Neural progenitor cell (in vitro differentiated cells): ENCODE data around the gene GJB1. TPM values are rescaled to one million over a fixed set of nuclear protein-coding genes. Genes with fewer than 3 reads are reported as not detected.

Experiments used
- DNase-seq: peaks from one replicate; pipeline ENCODE4 v3.0.0-alpha.2; 2016; ENCODE audit warnings: low spot score
- H2AFZ ChIP-seq: fragments of 200-600 bp; sonication (generic); replicated peaks from 2 replicates; pipeline ENCODE4 v1.6.1; 2016; ENCODE audit warnings: antibody characterized with exemption
- H3F3A ChIP-seq: fragments of 200-600 bp; sonication (generic); 2 replicates; pipeline ENCODE4 v1.6.1; 2016; ENCODE audit warnings: antibody characterized with exemption, low read depth
- H3K27ac ChIP-seq: fragments of 200-600 bp; sonication (generic); 2 replicates; pipeline ENCODE4 v1.5.1; 2016; ENCODE audit warnings: mild to moderate bottlenecking
- H3K27me3 ChIP-seq: fragments of 200-600 bp; sonication (generic); 2 replicates; pipeline ENCODE4 v1.6.1; 2016; ENCODE audit warnings: mild to moderate bottlenecking, moderate library complexity
- H3K36me3 ChIP-seq: fragments of 200-600 bp; sonication (generic); 2 replicates; pipeline ENCODE4 v1.5.1; 2016
- H3K4me1 ChIP-seq: fragments of 200-600 bp; sonication (generic); 2 replicates; pipeline ENCODE4 v1.6.1; 2016; ENCODE audit warnings: mixed run types
- H3K4me2 ChIP-seq: fragments of 200-600 bp; sonication (generic); 2 replicates; pipeline ENCODE4 v1.6.1; 2016
- H3K4me3 ChIP-seq: fragments of 200-600 bp; sonication (generic); 2 replicates; pipeline ENCODE4 v1.5.1; 2016
- H3K79me2 ChIP-seq: fragments of 200-600 bp; sonication (generic); 2 replicates; pipeline ENCODE4 v1.6.1; 2016; ENCODE audit warnings: low read depth
- H3K9ac ChIP-seq: fragments of 200-600 bp; sonication (generic); 2 replicates; pipeline ENCODE4 v1.6.1; 2016
- H3K9me3 ChIP-seq: fragments of 200-600 bp; sonication (generic); 2 replicates; pipeline ENCODE4 v1.5.1; 2016; ENCODE audit warnings: low read depth
- H4K20me1 ChIP-seq: fragments of 200-600 bp; sonication (generic); 2 replicates; pipeline ENCODE4 v1.6.1; 2016; ENCODE audit warnings: low read depth
- H3K27ac Mint-ChIP-seq: 3 replicates; pipeline ENCODE4 v1.8.0; 2021; ENCODE audit warnings: mixed read lengths
- H3K27me3 Mint-ChIP-seq: 2 replicates; pipeline ENCODE4 v1.8.0; 2022; ENCODE audit warnings: low read depth, mild to moderate bottlenecking, inconsistent platforms, moderate library complexity, mixed read lengths; ENCODE audit not compliant: insufficient read depth
- H3K36me3 Mint-ChIP-seq: 3 replicates; pipeline ENCODE4 v1.8.0; 2021; ENCODE audit warnings: mixed read lengths
- H3K4me1 Mint-ChIP-seq: 3 replicates; pipeline ENCODE4 v1.8.0; 2021; ENCODE audit warnings: mixed read lengths
- H3K4me3 Mint-ChIP-seq: 3 replicates; pipeline ENCODE4 v1.8.0; 2021; ENCODE audit warnings: mild to moderate bottlenecking, moderate library complexity, mixed read lengths
- H3K9me3 Mint-ChIP-seq: 3 replicates; pipeline ENCODE4 v1.8.0; 2020; ENCODE audit warnings: mixed read lengths
- EZH2 ChIP-seq: fragments of 200-600 bp; sonication (generic); IDR thresholded peaks from 2 replicates; pipeline ENCODE4 v1.6.1; 2017; ENCODE audit warnings: antibody characterized with exemption, mild to moderate bottlenecking, moderate library complexity
- EZH2phosphoT487 ChIP-seq: fragments of 200-600 bp; sonication (generic); IDR thresholded peaks from 2 replicates; pipeline ENCODE4 v1.6.1; 2017; ENCODE audit warnings: antibody characterized with exemption
- total RNA-seq: library from RNA; depleted of rRNA; stranded (reverse); fragments of >200 nt; gene quantifications from 2 replicates; pipeline ENCODE4 v1.2.3, GENCODE V29; 2015; ENCODE audit warnings: low replicate concordance
- TF ChIP-seq, protein P1 (sequence below): fragments of 200-600 bp; sonication (generic); IDR thresholded peaks from 2 replicates; pipeline ENCODE4 v1.5.1; 2017; ENCODE audit warnings: antibody characterized with exemption, mild to moderate bottlenecking

The GJB1 gene
- total RNA-seq, 1 donor from 2014 or later: not detected

DNA sequence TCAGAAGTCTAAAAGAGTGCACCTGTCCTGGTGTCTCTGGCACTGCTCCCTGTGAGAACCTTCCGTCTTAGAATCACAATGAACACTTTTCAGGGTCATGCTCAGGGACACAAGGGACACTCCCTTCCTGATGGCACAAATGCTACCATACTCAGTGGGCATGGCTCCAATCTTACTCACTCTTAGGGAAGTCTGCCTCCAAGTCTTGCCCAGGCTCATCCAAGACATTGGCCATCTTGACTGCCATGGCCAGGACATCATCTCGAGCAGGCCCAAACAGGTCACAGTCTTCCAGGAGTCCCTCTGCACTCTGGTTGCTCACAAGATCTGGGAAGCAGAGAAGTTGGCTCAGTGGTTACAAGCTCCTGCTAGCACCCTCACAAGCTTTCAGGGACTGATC is 22.1 kb downstream of the GJB1 start:
- Histone ChIP-seq H3F3A (no peaks in the 10 kb centered on the region), H3K4me2 (no peak overlapping the region), H3K27ac (no peak overlapping the region), H2AFZ (no peak overlapping the region), H4K20me1 (no peaks in the 10 kb centered on the region), H3K27me3 (no peaks in the 10 kb centered on the region), H3K9me3 (no peaks in the 10 kb centered on the region), H3K4me1 (no peaks in the 10 kb centered on the region), H3K9ac (no peak overlapping the region), H3K79me2 (no peaks in the 10 kb centered on the region), H3K36me3 (no peaks in the 10 kb centered on the region), H3K4me3 (no peak overlapping the region)
- Mint-ChIP-seq H3K9me3 (peaks cover 13% of the 10 kb centered on the region), H3K4me1 (peaks cover 2% of the 10 kb centered on the region), H3K36me3 (peaks cover 41% of the 10 kb centered on the region), H3K4me3 (no peak overlapping the region), H3K27ac (no peak overlapping the region), H3K27me3 (peaks cover 4% of the 10 kb centered on the region)
- no peak for TF ChIP-seq EZH2
- TF ChIP-seq, protein P1, sequence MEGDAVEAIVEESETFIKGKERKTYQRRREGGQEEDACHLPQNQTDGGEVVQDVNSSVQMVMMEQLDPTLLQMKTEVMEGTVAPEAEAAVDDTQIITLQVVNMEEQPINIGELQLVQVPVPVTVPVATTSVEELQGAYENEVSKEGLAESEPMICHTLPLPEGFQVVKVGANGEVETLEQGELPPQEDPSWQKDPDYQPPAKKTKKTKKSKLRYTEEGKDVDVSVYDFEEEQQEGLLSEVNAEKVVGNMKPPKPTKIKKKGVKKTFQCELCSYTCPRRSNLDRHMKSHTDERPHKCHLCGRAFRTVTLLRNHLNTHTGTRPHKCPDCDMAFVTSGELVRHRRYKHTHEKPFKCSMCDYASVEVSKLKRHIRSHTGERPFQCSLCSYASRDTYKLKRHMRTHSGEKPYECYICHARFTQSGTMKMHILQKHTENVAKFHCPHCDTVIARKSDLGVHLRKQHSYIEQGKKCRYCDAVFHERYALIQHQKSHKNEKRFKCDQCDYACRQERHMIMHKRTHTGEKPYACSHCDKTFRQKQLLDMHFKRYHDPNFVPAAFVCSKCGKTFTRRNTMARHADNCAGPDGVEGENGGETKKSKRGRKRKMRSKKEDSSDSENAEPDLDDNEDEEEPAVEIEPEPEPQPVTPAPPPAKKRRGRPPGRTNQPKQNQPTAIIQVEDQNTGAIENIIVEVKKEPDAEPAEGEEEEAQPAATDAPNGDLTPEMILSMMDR: no peak
- no peak for TF ChIP-seq EZH2phosphoT487
- no peak for DNase-seq

DNA sequence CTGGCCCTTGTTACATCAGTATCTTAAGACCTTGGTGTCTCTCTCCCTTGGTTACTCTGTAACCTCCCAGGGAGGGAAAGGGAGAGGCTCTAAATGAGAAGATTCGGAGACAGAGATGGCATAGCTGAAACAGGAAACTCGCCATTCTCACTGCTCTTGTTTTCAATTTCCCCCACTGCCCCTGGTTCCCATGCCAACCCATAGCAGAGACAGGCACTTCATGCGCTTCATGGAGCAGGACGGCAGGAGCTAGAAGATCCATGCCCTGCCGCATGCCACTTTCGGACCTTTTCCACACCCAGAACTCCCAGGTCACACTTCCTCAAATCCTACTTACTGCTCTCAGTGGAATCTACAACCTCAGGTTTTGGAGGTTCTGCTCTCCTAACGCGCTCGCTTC is 27.8 kb downstream of the GJB1 start:
- peaks cover 3% of the 10 kb centered on the region for H3K27me3 Mint-ChIP-seq
- H3K36me3 Mint-ChIP-seq: peaks cover 20% of the 10 kb centered on the region
- peaks cover 4% of the 10 kb centered on the region for H3K9me3 Mint-ChIP-seq
- peaks cover 37% of the 10 kb centered on the region for H3K79me2 ChIP-seq
- peak overlapping the region; percentile 81 for H3K4me2 ChIP-seq
- H4K20me1 ChIP-seq: peaks cover 16% of the 10 kb centered on the region
- H3K4me1 ChIP-seq: no peaks in the 10 kb centered on the region
- H3K4me1 Mint-ChIP-seq: peaks cover 16% of the 10 kb centered on the region
- no peak for DNase-seq
- TF ChIP-seq, protein P1: no peak
- TF ChIP-seq EZH2phosphoT487 (no peak), EZH2 (no peak)
- H2AFZ ChIP-seq: no peak overlapping the region
- no peak overlapping the region for H3K27ac Mint-ChIP-seq
- no peaks in the 10 kb centered on the region for H3K27me3 ChIP-seq
- no peaks in the 10 kb centered on the region for H3K36me3 ChIP-seq
- H3K4me3 Mint-ChIP-seq: peak overlapping the region; percentile 63
- no peaks in the 10 kb centered on the region for H3K9me3 ChIP-seq
- H3F3A ChIP-seq: peaks cover 9% of the 10 kb centered on the region
- H3K9ac ChIP-seq: no peak overlapping the region
- no peak overlapping the region for H3K27ac ChIP-seq
- peak overlapping the region; percentile 96 for H3K4me3 ChIP-seq

DNA sequence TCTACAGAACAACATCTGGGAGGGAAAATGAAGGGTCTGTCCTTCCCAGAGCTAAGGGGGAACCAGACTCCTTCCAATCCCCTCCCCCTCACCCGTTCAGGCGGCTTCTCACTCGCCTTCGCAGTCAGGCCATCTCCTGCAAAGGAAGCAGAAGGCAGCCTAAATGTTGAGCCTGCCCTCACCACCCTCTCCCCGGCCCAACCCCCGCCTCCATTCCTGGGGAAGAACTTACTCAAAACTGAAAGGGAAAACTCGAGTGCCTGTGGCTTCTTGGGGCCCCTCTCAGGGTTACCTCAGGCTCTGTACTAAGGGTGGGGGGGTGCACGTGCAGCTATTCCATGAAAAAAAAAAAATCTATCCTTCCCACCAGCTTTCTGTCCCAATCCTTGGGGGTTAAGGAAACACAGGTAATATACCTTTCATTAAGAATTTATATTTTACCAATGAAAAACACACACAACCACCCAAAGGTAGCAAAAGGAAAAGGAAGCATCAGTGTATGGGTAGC is 28.5 kb downstream of the GJB1 start:
- peak overlapping the region; percentile 96 for H3K4me3 Mint-ChIP-seq
- H3K27me3 ChIP-seq: no peaks in the 10 kb centered on the region

More for the DNA sequence above, 28.5 kb downstream of the GJB1 start:
- no peak for TF ChIP-seq EZH2
- no peak for TF ChIP-seq EZH2phosphoT487
- TF ChIP-seq, protein P1: no peak
- H3K9me3 Mint-ChIP-seq: peaks cover 4% of the 10 kb centered on the region
- Histone ChIP-seq H4K20me1 (peaks cover 16% of the 10 kb centered on the region), H3K27ac (no peak overlapping the region), H3K4me2 (peak overlapping the region; percentile 81), H3K9ac (no peak overlapping the region), H2AFZ (no peak overlapping the region), H3K79me2 (peaks cover 37% of the 10 kb centered on the region), H3K9me3 (no peaks in the 10 kb centered on the region), H3K36me3 (no peaks in the 10 kb centered on the region), H3K4me3 (peak overlapping the region; percentile 96), H3K4me1 (no peaks in the 10 kb centered on the region), H3F3A (peaks cover 9% of the 10 kb centered on the region)
- no peak overlapping the region for H3K27ac Mint-ChIP-seq
- H3K36me3 Mint-ChIP-seq: peaks cover 18% of the 10 kb centered on the region
- peaks cover 17% of the 10 kb centered on the region for H3K4me1 Mint-ChIP-seq
- peaks cover 3% of the 10 kb centered on the region for H3K27me3 Mint-ChIP-seq
- no peak for DNase-seq
